NCI-H2029 (cell line): Measurements from ENCODE around the gene ARHGDIB.

Source experiments
- DNase-seq: peaks from one replicate; lab custom pipeline; 2025; lab: John Stamatoyannopoulos, UW

ARHGDIB gene

GRCh38 chr12:14956024-14956891 lies 5.1 kb downstream of the ARHGDIB start:
- no peak for DNase-seq

GRCh38 chr12:14954269-14954668 lies 7.1 kb downstream of the ARHGDIB start:
- DNase-seq = peak; percentile 67

- no peak for DNase-seq
These were observed 7.6 kb downstream of the ARHGDIB start for GRCh38 chr12:14953752-14954151.

GRCh38 chr12:14952299-14952921 lies 9.0 kb downstream of the ARHGDIB start:
- peak; percentile 74 for DNase-seq

GRCh38 chr12:14951851-14952250 lies 9.6 kb downstream of the ARHGDIB start:
- no peak for DNase-seq

- no peak for DNase-seq
These were observed 10.2 kb downstream of the ARHGDIB start for GRCh38 chr12:14950982-14951746.

- DNase-seq = no peak
These were observed 11.0 kb downstream of the ARHGDIB start for GRCh38 chr12:14950421-14950820.

- DNase-seq = no peak
These were observed 11.8 kb downstream of the ARHGDIB start for GRCh38 chr12:14949631-14950030.

GRCh38 chr12:14948672-14949071 lies 12.7 kb downstream of the ARHGDIB start:
- DNase-seq = peak; percentile 29

- DNase-seq = no peak
These were observed 14.5 kb downstream of the ARHGDIB start for GRCh38 chr12:14946861-14947260.

GRCh38 chr12:14946162-14946561 lies 15.2 kb downstream of the ARHGDIB start:
- no peak for DNase-seq

- no peak for DNase-seq
These were observed 19.0 kb downstream of the ARHGDIB start for GRCh38 chr12:14942196-14942931.

GRCh38 chr12:14941369-14941768 lies 20.0 kb downstream of the ARHGDIB start:
- no peak for DNase-seq

GRCh38 chr12:14938301-14938700 lies 23.1 kb downstream of the ARHGDIB start, which contains the start of gene ERP27:
ERP27 (minus strand) TSS chr12:14938537; CDS start chr12:14938508, 29 bp downstream.
- no peak for DNase-seq

GRCh38 chr12:14937689-14938088 lies 23.7 kb downstream of the ARHGDIB start:
- no peak for DNase-seq

- no peak for DNase-seq
These were observed 24.4 kb downstream of the ARHGDIB start for GRCh38 chr12:14937014-14937413.

GRCh38 chr12:14936224-14936861 lies 25.1 kb downstream of the ARHGDIB start:
- DNase-seq = no peak

GRCh38 chr12:14935031-14935430 lies 26.4 kb downstream of the ARHGDIB start:
- no peak for DNase-seq

- no peak for DNase-seq
These were observed 26.9 kb downstream of the ARHGDIB start for GRCh38 chr12:14934511-14934910.

- no peak for DNase-seq
These were observed 29.4 kb downstream of the ARHGDIB start for GRCh38 chr12:14931791-14932560.

GRCh38 chr12:14931359-14931758 lies 30.0 kb downstream of the ARHGDIB start:
- DNase-seq = no peak
